A549 (cell line): ENCODE measurements around the gene TMEM45A.

ENCODE experiments used
- CBX2 ChIP-seq: fragments of 200-600 bp; sonication (generic); IDR thresholded peaks from 2 replicates; pipeline ENCODE4 v1.6.1; 2016; ENCODE audit warnings: low read depth, mild to moderate bottlenecking, borderline replicate concordance
- CTCF ChIP-seq: fragments of >200 bp; sonication (Bioruptor Twin); formaldehyde crosslinking; IDR thresholded peaks from 3 replicates; pipeline ENCODE4 v1.5.1; 2016
- EP300 ChIP-seq, 2 experiments: fragments of >200 bp; sonication (Bioruptor Twin); formaldehyde crosslinking; IDR thresholded peaks; 2 replicates in 1 of 2; 3 replicates in 1 of 2; pipeline ENCODE4 v1.6.1; 2016 to 2017
- ESRRA ChIP-seq: fragments of 150-350 bp; IDR thresholded peaks from 2 replicates; pipeline ENCODE4 v1.6.1; 2014; ENCODE audit warnings: mild to moderate bottlenecking, low read length, borderline replicate concordance
- JUN ChIP-seq, 2 experiments: fragments of >200 bp; sonication (Bioruptor Twin); formaldehyde crosslinking; IDR thresholded peaks; 2 replicates in 1 of 2; 3 replicates in 1 of 2; pipeline ENCODE4 v1.6.1; 2016 to 2017
- POLR2A ChIP-seq: IDR thresholded peaks from 2 replicates; pipeline ENCODE4 v1.6.1; 2012; ENCODE audit warnings: mild to moderate bottlenecking, low read length
- REST ChIP-seq: fragments of 200-600 bp; sonication (generic); IDR thresholded peaks from 2 replicates; pipeline ENCODE4 v1.6.1; 2016; ENCODE audit warnings: antibody characterized with exemption, mild to moderate bottlenecking, moderate library complexity

GRCh38 chr3:100586832-100587231 is 94.4 kb downstream of the TMEM45A start:
- TF ChIP-seq CBX2 (no peak), EP300 (IDR thresholded peaks at IDR 0.05) (no peak), CTCF (no peak), ESRRA (no peak), POLR2A (no peak), REST (no peak), JUN (IDR thresholded peaks at IDR 0.05) (no peak)
